ENCODE data around the gene MLH3. TPM values are rescaled to one million over a fixed set of nuclear protein-coding genes. Genes with fewer than 3 reads are reported as not detected.

MLH3 gene
- polyA plus RNA-seq, 1 donor from 2014 or later, result 17.3 TPM

- no peaks in the 10 kb centered on the region for H3K9me2 ChIP-seq (ENCODE audit: insufficient read depth, low read length)
- no peaks in the 10 kb centered on the region for H3K9me3 ChIP-seq (ENCODE audit: low read length)
- no peaks in the 10 kb centered on the region for H3K36me3 ChIP-seq (ENCODE audit: insufficient read depth, low read length)
- H3K9ac ChIP-seq (ENCODE audit: low read length), result no peak overlapping the region
- H4K20me1 ChIP-seq (ENCODE audit: insufficient read depth), result no peaks in the 10 kb centered on the region
- no peak for TF ChIP-seq EP300 (conservative IDR thresholded peaks at IDR 0.05; ENCODE audit: poor library complexity, severe bottlenecking)
- no peak for TF ChIP-seq SMC3 (conservative IDR thresholded peaks at IDR 0.05; ENCODE audit: poor library complexity)
- TF ChIP-seq RAD21 (conservative IDR thresholded peaks at IDR 0.05), result no peak
- TF ChIP-seq TAF1 (IDR thresholded peaks at IDR 0.05; ENCODE audit: low read depth), result no peak
- no peak for TF ChIP-seq POLR2AphosphoS5 (IDR thresholded peaks at IDR 0.05)
- TF ChIP-seq, protein P1, sequence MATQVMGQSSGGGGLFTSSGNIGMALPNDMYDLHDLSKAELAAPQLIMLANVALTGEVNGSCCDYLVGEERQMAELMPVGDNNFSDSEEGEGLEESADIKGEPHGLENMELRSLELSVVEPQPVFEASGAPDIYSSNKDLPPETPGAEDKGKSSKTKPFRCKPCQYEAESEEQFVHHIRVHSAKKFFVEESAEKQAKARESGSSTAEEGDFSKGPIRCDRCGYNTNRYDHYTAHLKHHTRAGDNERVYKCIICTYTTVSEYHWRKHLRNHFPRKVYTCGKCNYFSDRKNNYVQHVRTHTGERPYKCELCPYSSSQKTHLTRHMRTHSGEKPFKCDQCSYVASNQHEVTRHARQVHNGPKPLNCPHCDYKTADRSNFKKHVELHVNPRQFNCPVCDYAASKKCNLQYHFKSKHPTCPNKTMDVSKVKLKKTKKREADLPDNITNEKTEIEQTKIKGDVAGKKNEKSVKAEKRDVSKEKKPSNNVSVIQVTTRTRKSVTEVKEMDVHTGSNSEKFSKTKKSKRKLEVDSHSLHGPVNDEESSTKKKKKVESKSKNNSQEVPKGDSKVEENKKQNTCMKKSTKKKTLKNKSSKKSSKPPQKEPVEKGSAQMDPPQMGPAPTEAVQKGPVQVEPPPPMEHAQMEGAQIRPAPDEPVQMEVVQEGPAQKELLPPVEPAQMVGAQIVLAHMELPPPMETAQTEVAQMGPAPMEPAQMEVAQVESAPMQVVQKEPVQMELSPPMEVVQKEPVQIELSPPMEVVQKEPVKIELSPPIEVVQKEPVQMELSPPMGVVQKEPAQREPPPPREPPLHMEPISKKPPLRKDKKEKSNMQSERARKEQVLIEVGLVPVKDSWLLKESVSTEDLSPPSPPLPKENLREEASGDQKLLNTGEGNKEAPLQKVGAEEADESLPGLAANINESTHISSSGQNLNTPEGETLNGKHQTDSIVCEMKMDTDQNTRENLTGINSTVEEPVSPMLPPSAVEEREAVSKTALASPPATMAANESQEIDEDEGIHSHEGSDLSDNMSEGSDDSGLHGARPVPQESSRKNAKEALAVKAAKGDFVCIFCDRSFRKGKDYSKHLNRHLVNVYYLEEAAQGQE (IDR thresholded peaks at IDR 0.05; ENCODE audit: borderline replicate concordance), result no peak
- TF ChIP-seq MXI1 (conservative IDR thresholded peaks at IDR 0.05; ENCODE audit: poor library complexity, severe bottlenecking), result no peak
- no peak for TF ChIP-seq EZH2 (IDR thresholded peaks at IDR 0.05; ENCODE audit: borderline replicate concordance, insufficient read depth, low read length, poor library complexity, severe bottlenecking)
- no peak for TF ChIP-seq CTCF (IDR thresholded peaks at IDR 0.05; ENCODE audit: poor library complexity, severe bottlenecking)
- no peaks in the 10 kb centered on the region for H3K27me3 ChIP-seq (ENCODE audit: insufficient read depth, low read depth, low read length)
- H2AFZ ChIP-seq (ENCODE audit: low read depth, low read length), result no peak overlapping the region
- H3K27ac ChIP-seq (ENCODE audit: low read length), result no peak overlapping the region
- no peak overlapping the region for H3K4me2 ChIP-seq (ENCODE audit: low read length)
- H3F3A ChIP-seq (ENCODE audit: insufficient read depth, low read length, poor library complexity, severe bottlenecking), result no peaks in the 10 kb centered on the region
- H3K4me3 ChIP-seq (ENCODE audit: low read length), result no peak overlapping the region
- H3K79me2 ChIP-seq (replicated peaks; ENCODE audit: insufficient read depth, low read length), result no peaks in the 10 kb centered on the region
These were observed 77.3 kb downstream of the MLH3 start for GRCh38 chr14:74973905-74974363.

- Histone ChIP-seq H3K79me2 (replicated peaks; ENCODE audit: insufficient read depth, low read length) (no peaks in the 10 kb centered on the region), H4K20me1 (ENCODE audit: insufficient read depth) (no peaks in the 10 kb centered on the region), H3K27me3 (ENCODE audit: insufficient read depth, low read depth, low read length) (no peaks in the 10 kb centered on the region), H3K27ac (ENCODE audit: low read length) (no peak overlapping the region), H3K36me3 (ENCODE audit: insufficient read depth, low read length) (no peaks in the 10 kb centered on the region), H3K9me3 (ENCODE audit: low read length) (no peaks in the 10 kb centered on the region), H3K4me2 (ENCODE audit: low read length) (no peak overlapping the region), H3K4me3 (ENCODE audit: low read length) (no peak overlapping the region), H3F3A (ENCODE audit: insufficient read depth, low read length, poor library complexity, severe bottlenecking) (no peaks in the 10 kb centered on the region), H3K9me2 (ENCODE audit: insufficient read depth, low read length) (no peaks in the 10 kb centered on the region), H2AFZ (ENCODE audit: low read depth, low read length) (no peak overlapping the region), H3K9ac (ENCODE audit: low read length) (no peak overlapping the region)
- no peak for TF ChIP-seq SMC3 (conservative IDR thresholded peaks at IDR 0.05; ENCODE audit: poor library complexity)
- TF ChIP-seq, protein P1 (IDR thresholded peaks at IDR 0.05; ENCODE audit: borderline replicate concordance), result no peak
- no peak for TF ChIP-seq MXI1 (conservative IDR thresholded peaks at IDR 0.05; ENCODE audit: poor library complexity, severe bottlenecking)
- TF ChIP-seq CTCF (IDR thresholded peaks at IDR 0.05; ENCODE audit: poor library complexity, severe bottlenecking), result no peak
- no peak for TF ChIP-seq POLR2AphosphoS5 (IDR thresholded peaks at IDR 0.05)
- no peak for TF ChIP-seq RAD21 (conservative IDR thresholded peaks at IDR 0.05)
- TF ChIP-seq EZH2 (IDR thresholded peaks at IDR 0.05; ENCODE audit: borderline replicate concordance, insufficient read depth, low read length, poor library complexity, severe bottlenecking), result no peak
- no peak for TF ChIP-seq EP300 (conservative IDR thresholded peaks at IDR 0.05; ENCODE audit: poor library complexity, severe bottlenecking)
- TF ChIP-seq TAF1 (IDR thresholded peaks at IDR 0.05; ENCODE audit: low read depth), result no peak
These were observed 78.1 kb downstream of the MLH3 start for GRCh38 chr14:74973003-74973653.

Data from neural cell (in vitro differentiated cells).